OCI-LY7 (cell line): ENCODE data around the gene PARD3B. TPM values are rescaled to one million over a fixed set of nuclear protein-coding genes. Genes with fewer than 3 reads are reported as not detected.

Source experiments
- BruUV-seq: library from RNA; stranded (reverse); fragments of 400-500 nt; replicated peaks from 2 replicates; lab custom pipeline; 2021; lab: Mats Ljungman, UMichigan
- CTCF ChIA-PET: fragments of 300-600 bp; sonication (Branson Sonifier 250); formaldehyde crosslinking; loops from one replicate; lab custom pipeline; 2022; ENCODE audit warnings: antibody characterized with exemption; ENCODE audit not compliant: unreplicated experiment; lab: Charles Lee
- POLR2A ChIA-PET: fragments of 300-600 bp; sonication (Branson Sonifier 250); formaldehyde crosslinking; loops from one replicate; lab custom pipeline; 2022; ENCODE audit warnings: antibody characterized with exemption; lab: Charles Lee
- DNase-seq: peaks from one replicate; pipeline ENCODE4 v3.0.0-alpha.2; 2015; ENCODE audit warnings: low spot score
- H2AFZ ChIP-seq: fragments of 200-600 bp; sonication (generic), shearing (Covaris generic); 2 replicates; pipeline ENCODE4 v1.6.1; 2014; ENCODE audit warnings: mild to moderate bottlenecking, antibody characterized with exemption, low read length, moderate library complexity
- H3K27ac ChIP-seq: fragments of 200-600 bp; sonication (generic); 2 replicates; pipeline ENCODE4 v1.5.1; 2014; ENCODE audit warnings: mixed run types, low read depth, mild to moderate bottlenecking, moderate library complexity, low read length, inconsistent platforms; ENCODE audit not compliant: poor library complexity, severe bottlenecking
- H3K36me3 ChIP-seq: fragments of 200-600 bp; sonication (generic); 2 replicates; pipeline ENCODE4 v1.6.1; 2014; ENCODE audit warnings: mild to moderate bottlenecking, antibody characterized with exemption, low read length, moderate library complexity, mixed read lengths; ENCODE audit not compliant: insufficient read depth
- H3K4me1 ChIP-seq: fragments of 200-600 bp; sonication (generic); 2 replicates; pipeline ENCODE4 v1.5.1; 2014; ENCODE audit warnings: mild to moderate bottlenecking, low read length; ENCODE audit not compliant: insufficient read depth, poor library complexity, severe bottlenecking
- H3K4me2 ChIP-seq: fragments of 200-600 bp; sonication (generic); 2 replicates; pipeline ENCODE4 v1.6.1; 2014; ENCODE audit warnings: mild to moderate bottlenecking, low read length
- H3K4me3 ChIP-seq: fragments of 200-600 bp; sonication (generic); 2 replicates; pipeline ENCODE4 v1.5.1; 2014; ENCODE audit warnings: mild to moderate bottlenecking, low read depth, low read length; ENCODE audit not compliant: poor library complexity, severe bottlenecking
- H3K79me2 ChIP-seq: fragments of 200-600 bp; sonication (generic); 2 replicates; pipeline ENCODE4 v1.6.1; 2016; ENCODE audit warnings: low read depth, mild to moderate bottlenecking, low read length, moderate library complexity, mixed read lengths; ENCODE audit not compliant: insufficient read depth
- H3K9me2 ChIP-seq: fragments of 200-600 bp; sonication (generic); 2 replicates; pipeline ENCODE4 v1.6.1; 2016; ENCODE audit warnings: mild to moderate bottlenecking, low read length, mixed read lengths; ENCODE audit not compliant: insufficient read depth
- H3K9me3 ChIP-seq: fragments of 200-600 bp; sonication (generic); 2 replicates; pipeline ENCODE4 v1.6.1; 2014; ENCODE audit warnings: mild to moderate bottlenecking, mixed run types, low read length, mixed read lengths
- H4K20me1 ChIP-seq: fragments of 200-600 bp; sonication (generic); 2 replicates; pipeline ENCODE4 v1.6.1; 2014; ENCODE audit warnings: mild to moderate bottlenecking, antibody characterized with exemption, low read length, moderate library complexity, mixed read lengths; ENCODE audit not compliant: insufficient read depth
- EZH2phosphoT487 ChIP-seq: fragments of 200-600 bp; sonication (generic); IDR thresholded peaks from 2 replicates; pipeline ENCODE4 v1.6.1; 2018; ENCODE audit warnings: low read depth, borderline replicate concordance, mild to moderate bottlenecking, mixed run types, antibody characterized with exemption, low read length, moderate library complexity, mixed read lengths
- intact Hi-C: fragments of 100-400 bp; cut with micrococcal nuclease; formaldehyde crosslinking; loops from one replicate; pipeline ENCODE4 v1.10.0; 2022; ENCODE audit not compliant: unreplicated experiment
- total RNA-seq, 2 experiments: library from RNA; depleted of rRNA in 1 of 2; stranded (reverse); fragments of >200 nt in 1 of 2; shearing (Covaris generic) in 1 of 2; gene quantifications; 2 replicates each; pipeline ENCODE4 v1.2.3, GENCODE V29; 2014 to 2022
- TF ChIP-seq, protein P1 (sequence below): fragments of 200-600 bp; sonication (generic); conservative IDR thresholded peaks from 2 replicates; pipeline ENCODE4 v1.5.1; 2014; ENCODE audit warnings: mild to moderate bottlenecking, antibody characterized with exemption, low read length, moderate library complexity, mixed read lengths

The PARD3B gene
- total RNA-seq, 2 experiments from 2014 or later, result not detected

DNA sequence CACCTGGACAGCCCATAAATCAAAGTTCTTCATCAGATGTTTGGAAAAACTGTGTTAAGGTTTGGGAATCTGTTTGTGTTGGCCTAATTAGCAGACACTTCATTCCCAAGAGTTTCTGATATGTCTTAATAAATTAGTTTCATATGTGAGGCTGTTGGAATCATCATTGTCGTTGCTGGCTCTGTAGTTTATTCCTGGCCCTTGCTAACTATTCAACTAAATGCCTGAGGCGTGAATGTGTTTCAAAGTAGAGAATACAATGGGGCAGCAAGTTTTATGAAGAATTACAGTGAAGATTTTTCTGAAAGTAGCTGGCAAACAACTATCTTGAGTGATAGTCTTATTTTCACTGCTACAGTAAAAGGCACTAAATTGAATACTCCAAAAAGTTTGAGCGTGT, 141.1 kb downstream of the PARD3B start:
- Histone ChIP-seq H4K20me1 (no peaks in the 10 kb centered on the region), H3K9me3 (no peaks in the 10 kb centered on the region), H3K27ac (no peak overlapping the region), H3K9me2 (no peaks in the 10 kb centered on the region), H3K36me3 (no peaks in the 10 kb centered on the region), H3K79me2 (no peaks in the 10 kb centered on the region), H3K4me3 (no peak overlapping the region), H3K4me2 (no peak overlapping the region), H2AFZ (no peak overlapping the region), H3K4me1 (no peaks in the 10 kb centered on the region)
- no TSS peak for BruUV-seq
- DNase-seq, result no peak
- TF ChIP-seq, protein P1, sequence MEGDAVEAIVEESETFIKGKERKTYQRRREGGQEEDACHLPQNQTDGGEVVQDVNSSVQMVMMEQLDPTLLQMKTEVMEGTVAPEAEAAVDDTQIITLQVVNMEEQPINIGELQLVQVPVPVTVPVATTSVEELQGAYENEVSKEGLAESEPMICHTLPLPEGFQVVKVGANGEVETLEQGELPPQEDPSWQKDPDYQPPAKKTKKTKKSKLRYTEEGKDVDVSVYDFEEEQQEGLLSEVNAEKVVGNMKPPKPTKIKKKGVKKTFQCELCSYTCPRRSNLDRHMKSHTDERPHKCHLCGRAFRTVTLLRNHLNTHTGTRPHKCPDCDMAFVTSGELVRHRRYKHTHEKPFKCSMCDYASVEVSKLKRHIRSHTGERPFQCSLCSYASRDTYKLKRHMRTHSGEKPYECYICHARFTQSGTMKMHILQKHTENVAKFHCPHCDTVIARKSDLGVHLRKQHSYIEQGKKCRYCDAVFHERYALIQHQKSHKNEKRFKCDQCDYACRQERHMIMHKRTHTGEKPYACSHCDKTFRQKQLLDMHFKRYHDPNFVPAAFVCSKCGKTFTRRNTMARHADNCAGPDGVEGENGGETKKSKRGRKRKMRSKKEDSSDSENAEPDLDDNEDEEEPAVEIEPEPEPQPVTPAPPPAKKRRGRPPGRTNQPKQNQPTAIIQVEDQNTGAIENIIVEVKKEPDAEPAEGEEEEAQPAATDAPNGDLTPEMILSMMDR, result no peak
- TF ChIP-seq EZH2phosphoT487, result no peak
- intact Hi-C loops, result no loop called here
- ChIA-PET CTCF (no interaction called here), POLR2A (no interaction called here)

DNA sequence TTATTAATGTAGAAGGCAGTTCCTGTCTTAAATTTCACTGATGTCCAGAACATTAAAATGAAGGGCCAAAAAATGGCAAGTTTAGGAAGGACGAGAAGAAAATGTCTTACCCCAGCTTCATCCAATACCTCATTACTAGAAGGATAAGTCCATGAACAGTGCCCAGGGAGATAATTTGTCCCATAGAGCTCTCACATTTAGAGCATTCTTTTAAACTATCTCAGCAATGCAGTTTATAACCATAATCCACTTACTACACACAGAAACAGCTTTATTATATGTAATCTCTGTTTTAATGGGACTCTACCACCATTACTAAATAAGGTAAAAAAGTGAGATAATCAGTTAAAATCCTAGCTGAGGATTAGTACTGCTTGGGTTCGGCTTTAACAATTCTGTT, 142.5 kb downstream of the PARD3B start:
- Histone ChIP-seq H3K36me3 (no peaks in the 10 kb centered on the region), H3K27ac (no peak overlapping the region), H3K79me2 (no peaks in the 10 kb centered on the region), H3K4me1 (no peaks in the 10 kb centered on the region), H3K9me2 (no peaks in the 10 kb centered on the region), H2AFZ (no peak overlapping the region), H4K20me1 (no peaks in the 10 kb centered on the region), H3K9me3 (no peaks in the 10 kb centered on the region), H3K4me2 (no peak overlapping the region), H3K4me3 (no peak overlapping the region)
- no peak for TF ChIP-seq EZH2phosphoT487
- TF ChIP-seq, protein P1, result no peak
- ChIA-PET CTCF (no interaction called here), POLR2A (interaction anchor here (0.5 to 1.0 kb wide), 4 partner anchors 62 to 350 kb away, joined by 3 to 5 read pairs (median 3); no protein-coding TSS in a partner anchor)
- no peak for DNase-seq
- BruUV-seq, result no TSS peak
- intact Hi-C loops, result no loop called here

DNA sequence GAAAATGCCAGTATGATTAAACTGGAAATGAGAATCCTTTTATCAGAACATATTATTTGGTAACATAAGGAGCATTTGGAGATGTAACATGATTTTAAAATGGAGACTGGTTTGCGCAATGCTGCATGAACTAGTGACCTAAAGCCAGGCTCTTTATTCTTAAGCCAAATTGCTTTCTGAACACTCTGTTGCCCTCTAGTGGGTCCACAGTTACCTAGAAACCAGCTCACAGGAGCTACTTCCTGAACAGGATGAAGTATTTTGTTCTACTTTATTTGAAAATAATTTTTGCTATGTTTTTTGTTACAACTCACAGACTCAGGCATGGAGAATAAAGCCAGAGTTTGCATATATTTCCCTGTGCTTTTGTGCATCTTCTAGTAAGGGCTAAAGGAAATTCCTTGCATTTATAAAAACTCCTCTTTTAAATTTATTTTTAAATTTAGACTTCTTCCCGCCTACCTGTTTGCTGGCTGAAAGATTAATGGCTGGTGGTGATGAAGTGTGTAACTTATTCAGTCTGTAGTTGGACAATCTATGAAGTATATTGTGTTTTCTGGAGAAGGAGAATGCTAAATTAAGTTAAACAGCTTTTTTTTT, 146.7 kb downstream of the PARD3B start:
- no peak overlapping the region for H3K27ac ChIP-seq
- H4K20me1 ChIP-seq, result no peaks in the 10 kb centered on the region
- TF ChIP-seq, protein P1, result peak; percentile 86
- TF ChIP-seq EZH2phosphoT487, result no peak
- ChIA-PET POLR2A (interaction anchor here (0.7 kb wide), 1 partner anchor 16 kb away, joined by 3 read pairs; no protein-coding TSS in a partner anchor), CTCF (no interaction called here)
- intact Hi-C loops, result loop anchor here (5.0 kb wide), 1 partner anchor 365 kb away; no protein-coding TSS in a partner anchor
- H3K4me1 ChIP-seq, result no peaks in the 10 kb centered on the region
- no peak overlapping the region for H3K4me2 ChIP-seq
- peak; percentile 51 for DNase-seq
- no TSS peak for BruUV-seq
- no peaks in the 10 kb centered on the region for H3K9me3 ChIP-seq
- no peaks in the 10 kb centered on the region for H3K9me2 ChIP-seq
- H3K36me3 ChIP-seq, result no peaks in the 10 kb centered on the region
- no peak overlapping the region for H2AFZ ChIP-seq
- no peaks in the 10 kb centered on the region for H3K79me2 ChIP-seq
- no peak overlapping the region for H3K4me3 ChIP-seq
